A549 treated with CpdA at 1 μM for 4 hours (cell line): ENCODE data around the gene LMBR1L. TPM values are rescaled to one million over a fixed set of nuclear protein-coding genes. Genes with fewer than 3 reads are reported as not detected.

Experiments
- total RNA-seq: library from RNA; stranded (reverse); fragments of 200-300 nt; extraction: Qiagen RNA extraction; gene quantifications from 5 replicates; pipeline ENCODE4 v1.2.3, GENCODE V29; 2022; ENCODE audit warnings: low read depth

Gene LMBR1L, protein sequence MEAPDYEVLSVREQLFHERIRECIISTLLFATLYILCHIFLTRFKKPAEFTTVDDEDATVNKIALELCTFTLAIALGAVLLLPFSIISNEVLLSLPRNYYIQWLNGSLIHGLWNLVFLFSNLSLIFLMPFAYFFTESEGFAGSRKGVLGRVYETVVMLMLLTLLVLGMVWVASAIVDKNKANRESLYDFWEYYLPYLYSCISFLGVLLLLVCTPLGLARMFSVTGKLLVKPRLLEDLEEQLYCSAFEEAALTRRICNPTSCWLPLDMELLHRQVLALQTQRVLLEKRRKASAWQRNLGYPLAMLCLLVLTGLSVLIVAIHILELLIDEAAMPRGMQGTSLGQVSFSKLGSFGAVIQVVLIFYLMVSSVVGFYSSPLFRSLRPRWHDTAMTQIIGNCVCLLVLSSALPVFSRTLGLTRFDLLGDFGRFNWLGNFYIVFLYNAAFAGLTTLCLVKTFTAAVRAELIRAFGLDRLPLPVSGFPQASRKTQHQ
- 10.6 to 16.5 TPM (median 15.7 TPM) in 5 replicates for total RNA-seq

DNA sequence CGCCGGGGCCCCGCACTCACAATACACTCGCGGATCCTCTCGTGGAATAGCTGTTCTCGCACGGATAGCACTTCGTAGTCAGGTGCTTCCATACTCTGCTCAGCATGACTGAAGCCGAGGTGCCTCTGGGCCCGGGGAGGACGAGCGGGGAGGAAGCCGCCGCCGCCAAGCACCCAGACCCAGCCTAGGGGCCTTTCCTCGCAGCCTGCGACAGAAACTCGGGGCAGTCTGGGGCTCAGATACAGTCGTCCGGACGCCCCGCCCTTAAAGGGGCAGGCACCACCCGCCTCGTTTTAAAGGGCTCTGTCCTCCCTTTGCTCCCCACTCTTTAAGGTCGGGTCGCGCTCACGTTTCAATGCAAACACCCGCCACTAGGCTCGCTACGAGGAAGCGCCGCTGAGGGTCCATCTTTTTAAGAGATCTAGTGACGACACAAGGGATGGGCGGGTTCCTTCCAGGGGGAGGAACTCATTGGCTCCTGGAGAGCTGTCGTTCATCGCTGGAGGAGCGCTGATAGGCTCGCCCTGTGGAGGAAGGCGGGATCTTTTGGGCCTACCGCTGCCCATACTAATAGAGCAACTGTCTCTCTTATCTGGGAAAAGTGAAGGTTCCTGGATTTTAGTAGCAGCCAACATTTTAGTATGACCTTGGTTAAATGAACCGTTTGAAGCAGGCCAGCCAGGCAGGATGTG is at the start of gene LMBR1L:
LMBR1L (minus strand) TSS at position 384 of the 692 bp plus-strand sequence; CDS start at position 92, 292 bp downstream.

DNA sequence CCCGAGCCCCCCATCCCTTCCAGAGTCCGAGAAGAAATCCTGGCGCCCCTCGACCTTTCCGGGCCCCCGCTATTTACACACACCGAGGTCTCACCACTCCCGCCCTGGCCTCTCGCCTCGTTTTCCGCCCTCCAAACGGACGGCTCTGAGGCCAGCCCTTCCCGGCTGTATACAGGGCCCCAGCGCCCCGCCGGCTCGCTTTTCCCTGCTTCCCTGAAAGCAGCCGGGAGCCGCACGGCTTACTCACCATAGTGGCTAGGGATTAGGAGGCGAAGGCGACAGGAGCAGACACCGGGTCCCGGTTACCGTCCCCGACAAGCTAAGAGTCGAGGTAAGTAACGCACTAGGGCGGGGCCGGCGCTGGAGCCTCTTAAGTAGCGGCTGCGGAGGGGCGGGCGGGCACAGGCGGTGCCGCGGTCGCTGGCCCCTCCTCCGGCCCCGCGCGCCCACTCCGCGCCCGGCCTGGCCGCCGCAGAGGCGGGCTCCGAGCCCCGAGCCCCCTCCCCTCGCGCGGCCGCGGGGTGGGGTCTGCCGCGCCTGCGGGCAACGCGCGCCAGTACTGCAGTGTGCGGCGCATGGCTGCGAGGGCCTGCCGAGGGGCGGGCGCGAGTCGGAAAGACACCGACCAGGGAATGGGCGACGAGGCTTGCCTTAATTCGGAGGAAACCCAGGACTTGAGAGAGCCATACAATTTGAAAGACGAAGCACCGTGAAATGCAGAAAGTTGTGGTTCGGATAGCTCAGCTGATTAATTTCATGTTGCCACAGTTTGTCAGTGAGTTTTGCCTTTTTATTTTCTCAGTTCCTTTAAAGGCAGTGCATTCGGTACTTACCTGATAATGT is 20.6 kb upstream of the LMBR1L start, which contains the start of gene TUBA1B:
TUBA1B (minus strand) TSS at position 345 of the 843 bp plus-strand sequence; CDS start at position 250, 95 bp downstream.

DNA sequence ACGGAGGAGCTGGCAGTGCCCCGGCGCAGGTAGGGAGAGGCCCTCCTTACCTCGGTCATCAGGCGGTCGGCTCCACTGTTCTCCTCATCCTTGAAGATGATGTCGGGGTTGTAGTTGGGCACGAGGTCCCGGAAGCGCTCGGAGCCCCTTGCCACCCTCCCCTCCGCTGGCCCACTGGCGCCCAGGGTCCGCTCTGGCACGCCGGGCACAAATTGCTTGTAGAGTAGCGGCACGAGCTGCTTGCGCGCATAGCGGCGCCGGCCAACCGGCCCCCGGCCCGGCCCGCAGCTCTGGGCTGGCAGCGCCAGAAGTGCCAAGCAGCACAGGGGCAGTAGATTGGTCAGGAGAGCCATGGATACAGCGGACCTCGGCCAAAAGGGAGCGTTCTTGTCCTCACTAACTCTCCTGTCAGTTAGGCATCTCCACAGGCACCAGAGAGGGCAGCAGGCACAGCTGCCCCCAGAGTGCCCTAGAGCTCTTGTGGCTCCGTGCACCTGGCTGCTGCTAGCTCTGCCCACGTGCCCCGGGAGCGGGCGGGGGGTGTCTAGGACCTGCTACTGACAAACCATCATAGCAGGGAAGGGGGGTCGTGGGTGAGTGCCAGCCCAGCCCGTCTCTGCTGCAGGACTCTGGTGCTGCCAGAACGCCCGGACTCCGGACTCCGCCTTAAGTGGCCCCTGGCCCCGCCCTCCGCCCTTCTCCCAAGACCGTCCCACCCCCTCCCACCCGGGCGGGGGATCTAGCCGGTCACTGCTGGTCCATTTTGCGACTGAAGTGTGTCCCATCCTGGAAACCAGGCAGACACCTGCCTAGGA is 16.3 kb downstream of the LMBR1L start, which contains the start of gene DHH:
DHH (minus strand) TSS at position 642 of the 815 bp plus-strand sequence; CDS start at position 353, 289 bp downstream.

DNA sequence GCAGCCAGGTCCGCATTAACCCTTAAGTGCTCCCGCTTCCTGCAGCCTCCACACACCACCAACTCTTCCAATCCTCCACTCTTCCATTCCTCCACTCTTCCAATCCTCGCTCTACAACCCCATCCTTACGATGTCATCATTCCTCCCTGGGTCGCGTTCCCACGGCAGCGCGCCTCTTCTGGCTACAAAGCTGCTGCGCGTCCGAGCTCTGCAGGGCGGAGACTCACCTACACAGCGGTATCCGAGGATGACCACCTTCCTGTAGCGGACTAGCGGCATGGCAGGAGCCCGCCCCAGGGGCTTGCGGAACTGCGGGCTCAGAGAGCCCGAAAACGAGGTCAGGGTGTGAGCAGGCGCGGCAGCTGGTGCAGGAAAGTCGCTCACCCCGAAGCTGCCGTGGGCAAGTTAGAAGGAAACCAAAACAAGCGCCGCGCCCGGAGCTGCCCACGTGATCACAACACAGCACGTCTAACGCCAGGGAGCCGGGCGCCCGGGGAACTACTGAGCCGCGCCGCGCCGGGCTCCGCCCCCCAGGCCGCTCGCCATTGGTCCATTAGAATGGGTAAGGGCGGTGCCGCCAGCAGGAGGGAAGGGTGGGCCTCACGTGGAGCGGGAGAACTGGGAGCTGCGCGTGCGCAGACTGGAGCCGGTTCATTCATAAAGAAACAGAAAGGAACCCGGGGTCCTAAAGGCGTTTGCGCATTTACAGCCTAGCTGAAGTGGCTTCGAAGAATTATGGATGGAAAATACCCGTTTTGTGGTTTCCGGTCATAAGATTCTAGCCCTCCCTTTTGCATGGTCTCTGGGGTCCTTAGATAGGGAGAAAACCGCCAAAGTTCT is 40.9 kb downstream of the LMBR1L start, which contains the start of gene RHEBL1:
RHEBL1 (minus strand) TSS at position 473 of the 840 bp plus-strand sequence; CDS start at position 279, 194 bp downstream.

DNA sequence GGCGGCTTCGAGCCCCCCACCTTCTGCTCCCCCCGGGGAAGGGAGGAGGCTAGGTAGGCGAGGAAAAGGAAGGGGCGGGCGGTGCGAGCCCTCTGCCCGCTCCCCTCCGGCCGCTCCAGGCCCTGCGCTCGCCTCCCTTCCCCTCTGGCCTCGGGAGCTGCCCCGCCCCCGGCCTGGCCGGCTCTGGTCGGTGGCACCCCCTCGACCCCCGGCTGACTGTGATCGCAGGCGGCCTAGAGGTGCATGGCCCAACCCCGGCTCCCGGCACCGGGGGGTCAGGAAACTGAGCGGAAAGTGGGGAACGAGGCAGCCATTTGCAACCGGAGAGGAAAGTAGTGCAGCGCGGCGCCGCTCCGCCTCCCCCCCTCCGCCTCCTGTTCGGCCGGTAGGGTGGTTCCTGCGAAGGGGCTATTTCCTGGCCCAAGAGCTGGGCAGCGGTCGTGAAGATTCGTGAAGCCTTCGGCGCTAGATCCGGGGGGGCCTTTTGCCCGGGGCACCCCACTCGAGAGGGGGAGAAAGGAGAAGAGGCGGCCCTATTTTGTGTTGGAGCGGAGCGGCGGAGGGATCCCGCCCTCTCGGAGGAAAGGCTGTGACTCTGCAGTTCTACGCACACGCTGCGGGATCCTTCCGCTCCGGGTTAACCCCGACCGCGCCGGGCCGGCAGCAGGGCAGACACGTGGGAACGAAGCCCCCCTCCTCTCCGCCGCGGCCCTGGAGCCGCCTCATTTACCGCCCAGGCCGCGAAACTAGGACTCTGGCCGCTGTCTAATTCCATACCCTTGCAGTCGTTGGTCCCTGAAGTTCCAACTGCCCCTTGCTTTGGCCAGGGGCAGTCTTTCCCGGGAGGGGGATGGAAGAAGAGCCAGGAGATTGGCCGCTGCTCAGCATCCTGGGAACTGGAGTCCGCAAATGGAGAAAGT is 50.1 kb downstream of the LMBR1L start, which contains the start of gene KMT2D:
KMT2D (minus strand) TSS at position 558 of the 920 bp plus-strand sequence. CDS start 5,470 bp downstream, outside the sequence.

Other genes starting within 250 kb of the LMBR1L start
- gene RND1, start 245.0 kb downstream of the LMBR1L start, total RNA-seq, result 18.7 to 26.5 TPM (median 19.9 TPM) in 5 replicates
- gene FKBP11, start 185.4 kb downstream of the LMBR1L start, total RNA-seq, result 46.4 to 62.3 TPM (median 57.0 TPM) in 5 replicates
- 116 to 162 TPM (median 157 TPM) in 5 replicates for gene ARF3, start 153.4 kb downstream of the LMBR1L start, total RNA-seq
- gene WNT10B, start 139.1 kb downstream of the LMBR1L start, total RNA-seq, result 1.8 to 2.7 TPM (median 2.4 TPM) in 5 replicates
- 0.07 TPM in 1 of 5 replicates, not detected in the others for gene WNT1, start 132.5 kb downstream of the LMBR1L start, total RNA-seq
- 0.64 to 0.74 TPM (median 0.66 TPM) in 5 replicates for gene DDN, start 111.5 kb downstream of the LMBR1L start, total RNA-seq
- gene PRKAG1, start 92.1 kb downstream of the LMBR1L start, total RNA-seq, result 43.3 to 50.6 TPM (median 44.3 TPM) in 5 replicates
- gene KMT2D, start 50.1 kb downstream of the LMBR1L start, total RNA-seq, result 32.8 to 47.2 TPM (median 40.1 TPM) in 5 replicates
- gene RHEBL1, start 40.9 kb downstream of the LMBR1L start, total RNA-seq, result 5.1 to 6.3 TPM (median 5.6 TPM) in 5 replicates
- gene DHH, start 16.0 kb downstream of the LMBR1L start, total RNA-seq, result not detected in 5 replicates
- 2,156 to 2,553 TPM (median 2,429 TPM) in 5 replicates for gene TUBA1B, start 20.5 kb upstream of the LMBR1L start, total RNA-seq
- 169 to 204 TPM (median 193 TPM) in 5 replicates for gene TUBA1A, start 78.2 kb upstream of the LMBR1L start, total RNA-seq
- gene TUBA1C, start 154.2 kb upstream of the LMBR1L start, total RNA-seq, result 1,814 to 2,090 TPM (median 1,891 TPM) in 5 replicates
- 0.77 to 1.6 TPM (median 1.1 TPM) in 5 replicates for gene PRPH, start 184.3 kb upstream of the LMBR1L start, total RNA-seq
- gene TROAP, start 212.4 kb upstream of the LMBR1L start, total RNA-seq, result 78.1 to 121 TPM (median 84.3 TPM) in 5 replicates
- gene C1QL4, start 226.3 kb upstream of the LMBR1L start, total RNA-seq, result 3.4 to 5.7 TPM (median 5.0 TPM) in 5 replicates
- gene DNAJC22, start 236.0 kb upstream of the LMBR1L start, total RNA-seq, result 19.2 to 24.7 TPM (median 20.0 TPM) in 5 replicates